ENCODE data around the gene PFKFB4. TPM values are rescaled to one million over a fixed set of nuclear protein-coding genes. Genes with fewer than 3 reads are reported as not detected.

PFKFB4 gene
- total RNA-seq, 1 donor from 2014 or later = 39.7 TPM

GRCh38 chr3:48518638-48519276 lies 37.8 kb downstream of the PFKFB4 start:
- Mint-ChIP-seq H3K4me1 (ENCODE audit: low read depth) (no peaks in the 10 kb centered on the region), H3K36me3 (ENCODE audit: insufficient read depth) (peaks cover 4% of the 10 kb centered on the region), H3K27me3 (no peaks in the 10 kb centered on the region), H3K9me3 (ENCODE audit: low read depth) (no peaks in the 10 kb centered on the region), H3K27ac (no peak overlapping the region), H3K4me3 (ENCODE audit: low read depth) (no peak overlapping the region)
- TF ChIP-seq CTCF (IDR thresholded peaks at IDR 0.05; ENCODE audit: unreplicated experiment) = no peak
- DNase-seq (ENCODE audit: low spot score, unreplicated experiment) = no peak

GRCh38 chr3:48518069-48518468 lies 38.5 kb downstream of the PFKFB4 start:
- DNase-seq (ENCODE audit: low spot score, unreplicated experiment) = no peak
- Mint-ChIP-seq H3K27ac (no peak overlapping the region), H3K9me3 (ENCODE audit: low read depth) (no peaks in the 10 kb centered on the region), H3K36me3 (ENCODE audit: insufficient read depth) (peaks cover 4% of the 10 kb centered on the region), H3K4me3 (ENCODE audit: low read depth) (no peak overlapping the region), H3K27me3 (no peaks in the 10 kb centered on the region), H3K4me1 (ENCODE audit: low read depth) (no peaks in the 10 kb centered on the region)
- no peak for TF ChIP-seq CTCF (IDR thresholded peaks at IDR 0.05; ENCODE audit: unreplicated experiment)

- no peak overlapping the region for H3K4me3 Mint-ChIP-seq (ENCODE audit: low read depth)
- no peaks in the 10 kb centered on the region for H3K9me3 Mint-ChIP-seq (ENCODE audit: low read depth)
- no peaks in the 10 kb centered on the region for H3K27me3 Mint-ChIP-seq
- no peak for DNase-seq (ENCODE audit: low spot score, unreplicated experiment)
- no peaks in the 10 kb centered on the region for H3K4me1 Mint-ChIP-seq (ENCODE audit: low read depth)
- H3K36me3 Mint-ChIP-seq (ENCODE audit: insufficient read depth) = peaks cover 1% of the 10 kb centered on the region
- H3K27ac Mint-ChIP-seq = no peak overlapping the region
- no peak for TF ChIP-seq CTCF (IDR thresholded peaks at IDR 0.05; ENCODE audit: unreplicated experiment)
Observed at GRCh38 chr3:48516571-48516970, 40.0 kb downstream of the PFKFB4 start.

GRCh38 chr3:48514431-48515227 lies 42.0 kb downstream of the PFKFB4 start:
- no peaks in the 10 kb centered on the region for H3K27me3 Mint-ChIP-seq
- no peak overlapping the region for H3K27ac Mint-ChIP-seq
- no peak overlapping the region for H3K4me3 Mint-ChIP-seq (ENCODE audit: low read depth)

GRCh38 chr3:48511551-48511950 lies 45.1 kb downstream of the PFKFB4 start:
- Mint-ChIP-seq H3K4me3 (ENCODE audit: low read depth) (no peak overlapping the region), H3K9me3 (ENCODE audit: low read depth) (no peaks in the 10 kb centered on the region), H3K27me3 (no peaks in the 10 kb centered on the region), H3K36me3 (ENCODE audit: insufficient read depth) (no peaks in the 10 kb centered on the region), H3K27ac (no peak overlapping the region), H3K4me1 (ENCODE audit: low read depth) (peaks cover 10% of the 10 kb centered on the region)
- TF ChIP-seq CTCF (IDR thresholded peaks at IDR 0.05; ENCODE audit: unreplicated experiment) = no peak
- no peak for DNase-seq (ENCODE audit: low spot score, unreplicated experiment)

More at GRCh38 chr3:48514431-48515227, 42.0 kb downstream of the PFKFB4 start:
- TF ChIP-seq CTCF (IDR thresholded peaks at IDR 0.05; ENCODE audit: unreplicated experiment) = no peak
- DNase-seq (ENCODE audit: low spot score, unreplicated experiment) = no peak
- H3K9me3 Mint-ChIP-seq (ENCODE audit: low read depth) = no peaks in the 10 kb centered on the region
- peaks cover 1% of the 10 kb centered on the region for H3K36me3 Mint-ChIP-seq (ENCODE audit: insufficient read depth)
- H3K4me1 Mint-ChIP-seq (ENCODE audit: low read depth) = no peaks in the 10 kb centered on the region

Data from progenitor cell of endocrine pancreas (in vitro differentiated cells).